Amygdala (tissue), 56 donors: Measurements from ENCODE around the gene CARMIL1.

ENCODE experiments used
- DNase-seq, 56 donors: peaks; one replicate each; lab custom pipeline; 2025; lab: John Stamatoyannopoulos, UW

The CARMIL1 gene

DNA sequence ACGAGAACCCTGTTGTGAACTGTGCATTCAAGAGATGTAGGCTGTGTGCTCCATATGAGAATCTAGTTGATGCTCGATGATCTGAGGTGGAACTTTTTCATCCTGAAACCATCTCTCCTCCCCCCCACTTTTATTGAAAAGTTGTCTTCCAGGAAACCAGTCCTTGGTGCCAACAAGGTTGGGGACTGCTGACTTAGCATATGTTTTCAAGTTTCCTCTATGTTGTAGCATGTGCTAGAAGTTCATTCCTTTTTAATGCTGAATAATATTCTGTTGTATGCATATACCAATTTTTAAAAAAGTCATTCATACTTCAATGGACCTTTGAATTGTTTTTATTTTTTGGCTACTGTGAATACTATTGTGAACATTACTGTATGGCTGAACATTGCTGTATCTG is 27.2 kb downstream of the CARMIL1 start:
- no peak for DNase-seq

DNA sequence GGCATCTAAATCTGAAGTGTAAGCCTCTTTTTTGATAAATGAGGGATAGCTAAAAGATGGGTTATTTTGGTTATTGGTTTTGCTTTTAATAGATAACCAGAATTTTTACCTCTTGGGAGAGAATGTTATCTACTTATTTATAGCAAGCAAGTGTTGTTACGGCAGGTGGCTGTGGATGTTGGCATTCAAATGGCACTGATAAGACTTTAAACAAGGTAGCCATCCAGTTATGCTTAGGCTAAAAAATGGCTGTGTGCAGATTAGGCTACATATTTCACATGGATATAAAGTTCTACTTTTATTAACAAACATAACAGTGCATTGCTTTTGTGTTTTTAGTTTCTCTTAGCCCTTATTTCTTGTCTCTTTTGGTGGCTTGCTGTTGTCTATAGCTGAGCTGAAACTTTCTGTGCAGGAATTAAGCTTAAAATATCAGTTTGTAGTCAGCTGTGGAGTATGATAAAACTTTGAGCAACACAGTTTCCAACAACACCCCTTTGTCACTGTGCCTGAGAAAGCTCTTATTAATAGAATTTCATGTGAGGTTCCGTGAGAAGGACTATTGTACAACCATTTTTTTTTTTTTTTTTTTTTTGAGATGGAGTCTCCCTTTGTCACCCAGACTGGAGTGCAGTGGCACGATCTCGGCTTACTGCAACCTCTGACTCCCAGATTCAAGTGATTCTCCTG is 28.8 kb downstream of the CARMIL1 start:
- DNase-seq, result no peak

DNA sequence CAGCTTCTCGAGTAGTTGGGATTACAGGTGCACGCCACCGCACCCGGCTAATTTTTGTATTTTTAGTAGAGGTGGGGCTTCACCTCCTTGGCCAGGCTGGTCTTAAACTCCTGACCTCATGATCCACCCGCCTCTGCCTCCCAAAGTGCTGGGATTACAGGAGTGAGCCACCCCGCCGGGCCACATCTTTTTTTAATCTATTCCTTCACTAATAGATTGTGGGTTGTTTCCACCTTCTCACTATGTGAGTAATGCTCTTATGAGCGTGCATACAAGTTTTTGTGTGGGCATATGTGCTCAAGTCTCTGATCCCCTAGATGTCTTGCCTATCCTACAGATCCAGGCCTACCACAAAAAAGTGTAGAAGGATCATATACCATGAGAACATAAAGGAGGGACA is 30.7 kb downstream of the CARMIL1 start:
- DNase-seq, result no peak

DNA sequence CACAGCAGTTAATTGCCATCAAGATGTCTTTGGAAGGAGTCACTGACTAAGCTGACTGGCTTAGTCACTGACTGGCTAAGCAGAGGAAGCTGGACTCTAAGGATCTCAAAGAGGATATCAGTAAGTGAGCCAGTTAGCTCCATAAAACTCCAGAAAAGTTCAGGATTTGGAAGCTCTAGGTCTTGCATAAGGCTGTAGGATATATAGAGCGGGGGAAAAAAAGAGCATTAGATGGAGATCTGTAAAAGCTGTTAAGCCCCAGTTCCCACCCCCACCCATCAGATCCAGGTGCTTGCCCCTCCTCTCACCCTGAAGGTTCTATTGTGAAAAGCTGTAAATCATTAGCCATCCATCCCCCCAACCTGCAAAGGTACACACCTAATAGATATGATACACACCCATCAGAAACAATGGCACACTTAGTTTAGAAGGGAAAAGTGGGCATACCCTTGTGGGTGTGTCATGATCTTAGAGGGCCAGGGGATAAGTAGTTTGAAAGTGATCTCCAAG is 32.2 kb downstream of the CARMIL1 start:
- DNase-seq, result no peak

DNA sequence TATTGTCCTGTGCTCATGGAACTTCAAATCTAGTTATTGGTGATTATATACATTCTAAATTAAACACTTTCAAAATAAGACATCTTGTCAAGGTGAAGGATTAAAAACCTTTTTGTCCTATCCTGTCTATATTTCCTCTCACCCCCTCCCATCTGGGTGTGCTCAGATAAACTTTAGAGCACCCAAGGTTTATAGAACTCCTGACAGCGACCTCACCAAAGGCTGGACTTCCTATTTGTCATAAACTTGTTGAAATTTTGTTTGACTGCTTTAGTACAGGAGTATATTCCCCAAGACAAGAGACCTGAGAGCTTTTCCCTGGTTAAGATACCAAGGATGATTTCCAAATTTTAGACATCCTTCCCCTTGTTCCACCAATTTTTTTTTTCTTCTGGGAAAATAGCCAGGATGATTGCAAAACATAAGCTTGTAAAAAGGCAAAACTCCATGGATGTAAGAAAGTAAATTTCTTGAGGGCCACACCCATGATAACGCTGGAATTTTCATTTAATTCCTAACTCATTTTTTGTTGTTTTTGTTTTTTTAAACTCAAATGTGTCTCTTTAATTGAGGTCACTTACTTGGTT is 33.0 kb downstream of the CARMIL1 start:
- DNase-seq, result no peak

DNA sequence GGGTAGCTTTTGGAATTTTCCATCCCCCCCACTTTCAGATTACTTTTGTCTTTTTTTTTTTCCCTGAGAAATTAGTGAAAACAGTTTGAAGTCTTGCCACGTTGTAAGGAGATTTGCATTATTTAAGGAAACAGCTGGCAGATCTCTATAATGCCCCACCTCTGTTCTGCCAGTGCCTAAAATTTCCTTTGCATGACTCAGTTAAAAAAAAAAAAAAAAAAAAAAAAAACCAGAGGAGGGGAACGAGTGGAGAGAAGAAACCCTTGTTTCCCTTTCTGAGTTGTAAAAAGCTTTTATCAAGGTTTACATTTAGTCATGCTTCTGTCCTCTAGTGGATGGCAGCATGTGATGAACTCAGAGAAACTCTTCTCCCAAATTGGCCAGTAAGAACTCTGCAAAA is 33.5 kb downstream of the CARMIL1 start:
- no peak for DNase-seq

DNA sequence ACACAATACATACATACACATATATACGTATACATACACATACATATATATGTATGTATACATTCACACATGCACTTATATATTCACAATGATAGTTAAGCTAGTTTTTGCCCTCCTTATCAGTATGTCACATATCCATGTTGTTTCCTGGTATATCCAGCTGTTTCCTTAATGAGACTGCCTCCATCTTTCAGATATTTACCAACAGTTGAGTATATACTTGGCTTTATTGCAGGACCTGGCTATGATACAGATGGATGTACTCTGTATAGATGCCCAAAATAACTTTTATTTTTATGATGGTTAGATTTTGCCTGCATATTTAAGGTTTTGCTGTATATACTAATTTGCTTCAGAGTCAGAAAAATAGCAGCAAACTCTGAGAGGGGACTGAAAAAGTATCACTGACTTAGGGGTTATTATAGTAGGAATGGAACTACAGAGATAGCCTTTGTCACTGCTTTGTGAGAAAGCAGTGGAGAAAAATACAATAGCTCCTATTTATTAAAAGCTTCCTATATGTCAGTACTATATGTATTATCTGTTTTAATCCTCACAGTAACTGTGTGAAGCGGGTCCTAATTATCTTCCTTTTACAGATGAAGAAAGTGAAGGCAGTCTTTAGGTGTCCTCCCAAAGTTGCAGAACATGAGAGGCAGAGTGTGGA is 35.5 kb downstream of the CARMIL1 start:
- DNase-seq, result no peak

DNA sequence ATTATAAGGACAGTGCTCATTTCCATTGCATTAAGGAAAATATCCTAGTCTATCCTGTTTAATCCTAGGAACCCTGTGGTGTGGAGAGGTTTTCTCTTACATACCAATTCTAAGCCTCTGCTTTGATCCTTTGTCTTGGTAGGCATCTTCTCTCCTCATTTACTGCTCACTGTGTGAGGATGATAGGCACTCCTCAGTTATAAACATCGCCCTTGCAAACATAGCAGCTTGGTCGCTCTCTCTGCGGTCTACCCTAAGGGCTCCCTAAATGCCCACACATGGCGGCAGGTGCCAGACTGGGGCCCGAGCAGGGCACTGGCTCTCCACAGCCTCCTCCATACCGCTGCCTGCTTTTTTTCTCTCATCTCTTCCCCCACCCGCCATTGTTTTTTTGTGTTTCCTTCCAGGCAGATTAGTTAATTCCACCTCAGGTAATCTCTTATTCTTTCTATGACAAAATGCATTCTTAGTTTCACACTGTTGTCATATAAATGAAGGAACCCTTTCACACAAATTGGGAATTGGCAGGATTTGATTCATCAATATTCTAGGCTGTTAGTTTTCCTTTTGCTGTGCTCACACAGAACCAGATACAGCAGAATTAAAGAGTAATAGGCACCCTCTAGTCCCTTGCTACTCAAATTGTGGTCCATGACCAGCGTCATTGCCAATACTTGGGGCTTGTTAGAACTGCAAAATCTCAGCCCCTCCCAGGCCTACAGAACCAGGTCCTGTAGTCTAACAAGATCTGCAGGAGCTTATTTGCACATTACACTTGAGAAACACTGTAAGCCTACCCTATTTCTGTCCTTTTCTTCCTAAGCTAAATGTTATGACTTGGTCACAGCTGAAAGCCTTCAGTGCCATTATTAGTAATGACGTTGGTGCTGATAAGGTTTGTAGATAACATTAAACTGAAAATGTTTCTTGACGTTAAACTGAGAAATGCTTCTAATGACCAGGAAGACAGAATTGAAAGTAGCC is 36.3 kb downstream of the CARMIL1 start:
- no peak for DNase-seq

DNA sequence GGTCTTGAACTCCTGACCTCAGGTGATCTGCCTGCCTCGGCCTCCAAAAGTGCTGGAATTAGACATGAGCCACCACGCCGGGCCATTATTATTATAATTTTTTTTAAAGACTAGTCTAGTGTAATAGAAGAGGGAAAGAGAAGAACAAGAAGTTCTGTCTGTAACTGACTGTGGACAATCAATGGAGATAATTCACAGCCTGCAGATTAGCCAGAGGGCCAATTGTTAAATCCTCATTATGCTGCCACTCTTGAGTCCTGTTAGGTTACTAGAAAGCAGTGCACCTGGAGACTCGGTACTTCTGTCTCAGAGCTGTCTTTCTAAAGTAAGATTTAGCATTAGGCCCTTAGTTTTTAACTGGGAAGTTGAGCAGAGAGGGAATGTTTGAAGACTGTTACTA is 37.5 kb downstream of the CARMIL1 start:
- no peak for DNase-seq

DNA sequence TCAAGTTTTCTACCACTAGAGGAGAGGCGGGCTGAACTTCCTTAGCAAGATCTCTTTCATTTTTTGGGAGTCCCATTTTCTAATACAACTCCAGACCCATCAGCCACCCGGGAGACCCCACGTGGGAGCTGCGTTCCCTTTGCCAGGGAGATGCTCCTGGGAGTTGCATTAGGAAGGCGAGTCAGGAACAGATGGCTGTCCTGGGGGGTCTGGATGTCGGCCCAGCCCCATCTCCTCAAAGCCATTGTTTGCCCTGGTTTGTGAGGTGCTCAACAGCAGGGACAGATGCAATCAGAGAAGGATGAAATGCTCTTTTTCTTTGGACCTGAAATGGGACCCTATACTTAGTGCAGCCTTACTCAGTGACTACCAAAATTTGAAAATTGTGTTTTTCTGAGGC is 39.4 kb downstream of the CARMIL1 start:
- no peak for DNase-seq

DNA sequence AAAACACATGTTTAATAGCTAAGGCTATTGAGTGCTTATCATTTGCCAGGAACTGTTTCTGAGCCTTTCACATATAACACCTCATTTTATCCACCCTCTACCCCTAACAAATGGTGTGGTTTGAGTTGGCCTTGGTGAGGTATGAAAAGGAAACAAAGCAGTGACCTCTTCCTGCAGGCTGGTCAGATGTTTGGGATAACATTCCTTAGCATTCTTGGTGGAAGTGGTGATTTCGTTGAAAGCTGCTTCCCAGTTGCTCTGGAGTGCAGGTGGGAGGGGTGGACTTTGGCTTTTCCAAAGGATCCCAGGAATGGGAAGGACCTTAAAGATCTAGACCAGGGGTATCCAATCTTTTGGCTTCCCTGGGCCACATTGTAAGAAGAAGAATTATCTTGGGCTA is 41.3 kb downstream of the CARMIL1 start:
- no peak for DNase-seq

DNA sequence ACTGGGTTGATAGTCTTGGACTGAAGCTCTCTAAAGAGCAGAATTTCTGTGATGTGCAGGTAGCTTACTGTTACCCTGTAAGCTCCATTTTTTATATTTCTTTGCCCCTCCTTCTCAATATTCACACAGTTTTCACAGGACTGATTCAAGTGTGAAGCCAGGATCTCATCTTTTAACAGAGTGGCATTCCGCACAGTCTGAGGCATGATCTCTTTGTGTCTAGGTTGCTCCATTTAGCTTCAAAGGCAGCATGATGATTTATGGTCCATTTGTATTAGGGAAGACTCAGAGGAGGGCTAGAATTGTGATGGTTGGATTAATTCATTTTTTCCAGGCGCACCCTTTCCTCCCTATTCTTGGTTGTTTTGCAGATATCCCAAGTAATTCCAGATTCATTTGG is 43.5 kb downstream of the CARMIL1 start:
- DNase-seq, result no peak

DNA sequence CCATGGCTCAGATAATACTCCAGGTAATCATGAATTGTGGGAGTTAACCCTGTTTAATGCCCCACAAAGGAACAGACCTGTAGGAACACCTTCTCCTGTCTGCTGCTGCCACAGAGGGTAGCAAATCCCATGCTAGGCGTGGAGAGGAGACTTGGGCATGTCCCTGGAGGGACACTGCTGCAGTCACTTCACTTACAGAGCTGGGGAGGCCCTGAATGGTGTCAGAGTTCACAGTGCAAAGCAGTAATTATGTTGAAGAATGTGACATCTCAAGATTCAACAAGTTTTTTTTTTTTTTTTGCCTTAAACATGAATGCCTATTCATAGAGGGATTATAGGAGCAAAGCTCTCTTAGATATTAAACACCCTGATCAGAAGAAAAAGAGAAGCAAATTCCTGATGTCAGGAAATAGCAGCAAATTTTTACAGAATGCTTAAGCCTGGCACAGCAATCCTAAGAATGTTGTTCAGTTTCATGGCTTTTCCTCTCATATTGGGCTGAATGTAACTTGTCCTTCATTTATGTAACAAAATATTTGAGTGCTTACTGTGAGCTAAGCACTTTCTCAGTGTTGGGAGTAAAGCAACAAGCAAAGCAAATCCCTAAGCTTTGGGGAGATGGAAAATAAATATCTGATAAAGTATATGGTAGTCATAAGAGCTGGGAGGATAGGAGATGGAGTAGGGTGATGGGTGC is 45.0 kb downstream of the CARMIL1 start:
- DNase-seq, result no peak

DNA sequence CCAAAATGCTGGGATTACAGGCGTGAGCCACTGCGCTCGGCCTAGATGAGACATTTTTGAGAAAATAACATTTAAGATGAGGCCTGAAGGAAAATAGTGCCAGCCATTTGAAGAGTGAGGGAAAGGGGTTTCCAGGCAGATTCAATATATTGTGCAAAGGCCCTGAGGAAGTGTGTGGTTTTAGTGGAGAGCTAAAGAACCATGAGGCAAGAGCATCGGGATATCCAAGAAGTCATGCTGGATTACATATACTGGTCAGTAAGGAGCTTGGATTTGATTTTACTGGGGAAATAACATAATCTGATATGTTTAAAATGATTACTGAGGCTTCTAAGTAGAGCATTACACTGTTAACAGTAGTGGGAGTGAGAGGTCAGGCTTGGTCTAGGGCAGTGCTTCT is 47.0 kb downstream of the CARMIL1 start:
- DNase-seq, result no peak

DNA sequence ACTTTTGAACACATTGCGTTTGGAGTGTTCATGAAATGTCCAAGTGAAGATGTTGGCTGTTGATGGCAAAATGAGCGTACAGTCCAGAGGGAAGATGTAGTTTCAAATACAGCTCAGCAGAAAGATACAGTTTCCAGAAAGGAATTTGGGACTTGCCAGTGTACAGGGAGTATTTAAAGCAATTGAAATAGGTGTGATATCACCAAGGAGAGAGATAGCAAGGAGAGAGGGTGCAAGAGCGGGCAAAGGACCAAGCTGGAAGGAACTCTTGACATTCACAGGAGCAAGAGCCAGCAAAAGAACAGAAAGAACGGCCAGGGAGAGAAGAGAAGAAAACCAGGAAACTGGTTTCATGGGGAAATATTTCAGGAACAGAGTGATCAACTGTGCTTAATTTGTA is 47.8 kb downstream of the CARMIL1 start:
- no peak for DNase-seq

DNA sequence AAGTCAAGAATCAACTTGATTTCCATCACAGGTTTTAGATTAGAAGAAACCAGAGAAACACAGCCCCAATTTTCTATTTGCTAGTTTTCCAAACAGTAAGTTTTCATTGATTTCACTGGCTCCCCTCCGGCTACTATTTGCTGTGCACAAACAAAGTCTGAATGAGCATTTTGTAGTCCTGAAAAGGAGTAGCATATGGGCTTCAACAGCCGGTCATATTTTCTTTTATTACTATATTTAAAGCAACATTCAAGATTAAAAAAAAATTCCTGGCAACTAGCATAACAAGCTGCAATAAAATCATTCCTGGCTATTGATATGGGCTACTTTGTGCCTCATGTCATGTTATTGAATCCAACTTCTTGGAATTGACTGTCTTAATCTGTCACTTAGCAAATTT is 48.3 kb downstream of the CARMIL1 start:
- DNase-seq, result no peak

DNA sequence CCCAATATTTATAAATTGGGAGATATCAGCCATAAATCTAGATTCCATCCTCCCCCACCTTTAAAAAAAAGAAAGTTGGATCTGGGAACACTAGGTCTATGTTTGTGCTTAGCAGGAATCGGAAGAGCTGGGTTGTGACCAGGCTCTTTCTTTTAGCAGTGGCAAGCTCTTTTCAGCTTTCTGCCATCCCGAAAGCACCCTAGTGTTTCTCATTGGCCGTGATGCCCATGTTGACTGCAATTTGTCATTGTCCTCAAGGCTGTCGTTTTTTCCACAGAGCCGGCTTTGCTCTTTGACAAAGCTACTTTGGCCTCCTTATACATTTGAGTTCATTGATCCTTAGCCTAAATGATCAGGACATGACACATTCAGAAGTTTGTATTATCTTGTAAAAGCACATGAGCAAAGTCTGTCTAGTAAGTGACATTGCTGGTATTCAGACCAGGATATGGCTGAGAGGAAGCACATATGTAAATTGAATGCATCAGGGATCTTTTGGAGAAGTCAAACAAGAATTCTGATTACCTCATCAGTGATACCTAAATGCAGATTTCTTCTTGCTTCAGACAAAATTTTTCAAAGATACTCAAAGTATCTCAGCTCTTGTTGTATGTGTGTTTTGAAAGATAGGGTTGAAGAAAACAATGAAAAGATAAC is 50.1 kb downstream of the CARMIL1 start:
- peak in 3 of 56 donors; percentile 4 to 17 (median 5) for DNase-seq

DNA sequence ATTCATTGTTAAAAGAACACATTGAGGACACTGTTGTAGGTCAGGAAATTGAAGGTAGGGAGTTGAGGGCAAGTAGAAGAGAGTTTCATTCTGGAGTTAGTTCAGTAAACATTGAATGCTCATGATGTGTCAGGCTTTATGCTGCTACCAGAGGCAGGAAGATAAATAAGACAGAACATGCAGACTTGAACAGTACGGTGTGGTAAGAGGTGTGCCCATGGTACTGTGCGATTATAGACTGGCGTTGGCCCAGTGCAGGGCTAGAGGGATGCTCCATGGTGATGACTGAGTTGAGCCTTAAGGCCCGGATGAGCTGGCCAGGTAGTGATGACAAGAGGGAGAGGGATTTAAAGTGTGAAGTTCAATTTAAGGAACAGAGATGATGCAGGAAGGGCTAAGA is 50.8 kb downstream of the CARMIL1 start:
- DNase-seq, result no peak
